Subcutaneous adipose tissue (tissue), 4 donors: ENCODE data around the gene CCL22. TPM values are rescaled to one million over a fixed set of nuclear protein-coding genes. Genes with fewer than 3 reads are reported as not detected.

Experiments
- total RNA-seq, 4 donors: library from RNA; depleted of rRNA; stranded (reverse); fragments of >200 nt; gene quantifications; one replicate each; pipeline ENCODE4 v1.1.0, GENCODE V29; 2016
- TF ChIP-seq, protein P1 (sequence below): fragments of 450-650 bp; IDR thresholded peaks from one replicate; pipeline ENCODE4 v1.5.1; 2016; ENCODE audit warnings: low read depth, mild to moderate bottlenecking, control low read depth, antibody characterized with exemption, moderate library complexity

The CCL22 gene
- total RNA-seq, 4 donors from 2014 or later, result 0.33 to 3.9 TPM; not detected in 2

DNA sequence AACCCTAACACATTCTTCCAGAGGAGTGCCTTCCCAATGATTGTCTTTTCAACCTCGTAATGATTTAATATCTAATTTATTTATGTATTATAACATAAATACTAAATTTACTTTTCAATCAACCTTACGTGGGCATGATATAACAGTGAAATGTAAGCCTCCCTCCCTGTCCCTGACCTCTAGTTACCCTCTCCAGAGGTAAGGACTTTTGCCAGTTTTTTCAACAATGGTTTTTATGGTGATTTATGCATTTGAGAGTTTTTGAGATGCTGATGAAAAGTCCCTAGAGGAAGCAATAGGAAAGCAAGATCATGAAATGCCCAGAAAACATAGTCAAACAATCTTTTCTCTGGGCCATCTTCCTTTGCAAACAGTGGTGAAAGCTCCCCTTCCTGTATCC lies 38.9 kb upstream of the CCL22 start:
- TF ChIP-seq, protein P1, sequence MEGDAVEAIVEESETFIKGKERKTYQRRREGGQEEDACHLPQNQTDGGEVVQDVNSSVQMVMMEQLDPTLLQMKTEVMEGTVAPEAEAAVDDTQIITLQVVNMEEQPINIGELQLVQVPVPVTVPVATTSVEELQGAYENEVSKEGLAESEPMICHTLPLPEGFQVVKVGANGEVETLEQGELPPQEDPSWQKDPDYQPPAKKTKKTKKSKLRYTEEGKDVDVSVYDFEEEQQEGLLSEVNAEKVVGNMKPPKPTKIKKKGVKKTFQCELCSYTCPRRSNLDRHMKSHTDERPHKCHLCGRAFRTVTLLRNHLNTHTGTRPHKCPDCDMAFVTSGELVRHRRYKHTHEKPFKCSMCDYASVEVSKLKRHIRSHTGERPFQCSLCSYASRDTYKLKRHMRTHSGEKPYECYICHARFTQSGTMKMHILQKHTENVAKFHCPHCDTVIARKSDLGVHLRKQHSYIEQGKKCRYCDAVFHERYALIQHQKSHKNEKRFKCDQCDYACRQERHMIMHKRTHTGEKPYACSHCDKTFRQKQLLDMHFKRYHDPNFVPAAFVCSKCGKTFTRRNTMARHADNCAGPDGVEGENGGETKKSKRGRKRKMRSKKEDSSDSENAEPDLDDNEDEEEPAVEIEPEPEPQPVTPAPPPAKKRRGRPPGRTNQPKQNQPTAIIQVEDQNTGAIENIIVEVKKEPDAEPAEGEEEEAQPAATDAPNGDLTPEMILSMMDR, result no peak

DNA sequence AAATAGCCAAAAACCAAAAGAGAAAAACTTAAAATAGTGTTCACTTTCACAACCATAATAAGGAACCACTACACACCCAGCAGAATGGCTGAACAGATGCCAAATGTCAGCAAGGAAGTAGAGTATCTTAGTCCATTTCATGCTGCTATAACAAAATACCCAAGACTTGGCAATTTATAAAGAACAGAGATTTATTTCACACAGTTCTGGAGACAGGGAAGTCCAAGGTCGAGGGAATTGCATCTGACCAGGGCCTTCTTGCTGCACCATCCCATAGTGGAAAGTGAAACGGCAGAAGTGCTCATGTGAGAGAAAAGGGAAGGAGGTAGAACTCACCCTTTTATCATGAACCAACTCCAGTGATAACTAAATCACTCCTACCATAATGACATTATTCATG lies 33.8 kb upstream of the CCL22 start:
- TF ChIP-seq, protein P1, result no peak

DNA sequence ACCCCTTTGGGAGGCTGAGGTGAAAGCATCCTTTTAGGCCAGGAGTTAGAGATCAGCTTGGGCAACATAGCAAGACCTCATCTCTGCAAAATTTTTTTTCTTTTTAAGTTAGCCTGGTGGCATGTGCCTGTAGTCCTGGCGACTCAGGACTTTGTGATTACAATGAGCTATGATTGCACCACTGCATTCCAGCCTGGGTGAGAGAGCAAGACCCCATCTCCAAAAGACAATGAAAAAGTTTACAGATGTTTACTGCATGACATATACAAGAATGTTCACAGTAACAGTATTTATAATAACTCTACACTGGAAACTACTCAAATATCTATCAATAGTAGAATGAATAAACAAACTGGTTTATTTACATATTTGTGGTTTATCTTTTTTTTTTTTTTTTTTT lies 33.1 kb upstream of the CCL22 start:
- TF ChIP-seq, protein P1, result no peak

DNA sequence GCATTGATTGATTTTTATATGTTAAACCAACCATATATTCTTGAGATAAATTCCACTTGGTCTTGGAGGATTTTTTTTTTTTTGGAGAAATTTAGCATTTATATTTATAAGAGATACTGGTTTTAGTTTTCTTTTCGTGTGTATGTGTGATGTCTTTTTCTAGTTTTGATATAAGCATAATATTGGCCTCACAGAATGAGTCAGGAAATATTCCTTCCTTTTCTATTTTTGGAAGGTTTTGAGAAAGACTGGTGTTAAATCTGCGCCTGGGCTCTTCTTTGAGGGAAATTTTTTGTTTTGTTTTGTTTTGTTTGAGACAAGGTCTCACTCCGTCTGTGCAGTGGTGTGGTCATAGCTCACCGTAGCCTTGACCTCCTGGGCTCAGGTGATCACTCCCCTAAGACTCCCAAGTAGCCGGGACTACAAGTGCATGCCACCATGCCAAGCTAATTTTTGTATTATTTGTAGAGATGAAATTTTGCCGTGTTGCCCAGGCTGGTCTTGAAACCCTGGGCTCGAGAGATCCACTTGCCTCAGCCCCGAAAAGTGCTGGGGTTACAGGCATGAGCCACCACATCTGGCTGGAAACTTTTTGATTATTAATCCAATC lies 28.8 kb upstream of the CCL22 start:
- TF ChIP-seq, protein P1, result no peak

DNA sequence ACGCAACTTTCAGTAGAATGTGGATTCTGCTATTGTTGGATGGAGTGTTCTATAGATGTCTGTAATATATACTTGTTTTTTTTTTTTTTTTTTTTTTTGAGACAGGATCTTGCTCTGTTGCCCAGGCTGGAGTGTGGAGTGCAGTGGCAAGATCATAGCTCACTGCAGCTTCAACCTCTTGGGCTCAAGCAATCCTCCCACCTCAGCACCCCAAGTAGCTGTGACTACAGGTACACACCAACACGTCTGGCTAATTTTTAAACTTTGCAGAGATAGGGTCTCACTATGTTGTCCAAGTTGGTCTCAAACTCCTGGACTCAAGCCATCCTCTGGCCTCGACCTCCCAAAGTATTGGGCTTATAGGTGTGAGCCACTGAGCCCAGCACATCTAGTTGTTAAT lies 27.2 kb upstream of the CCL22 start:
- TF ChIP-seq, protein P1, result no peak

DNA sequence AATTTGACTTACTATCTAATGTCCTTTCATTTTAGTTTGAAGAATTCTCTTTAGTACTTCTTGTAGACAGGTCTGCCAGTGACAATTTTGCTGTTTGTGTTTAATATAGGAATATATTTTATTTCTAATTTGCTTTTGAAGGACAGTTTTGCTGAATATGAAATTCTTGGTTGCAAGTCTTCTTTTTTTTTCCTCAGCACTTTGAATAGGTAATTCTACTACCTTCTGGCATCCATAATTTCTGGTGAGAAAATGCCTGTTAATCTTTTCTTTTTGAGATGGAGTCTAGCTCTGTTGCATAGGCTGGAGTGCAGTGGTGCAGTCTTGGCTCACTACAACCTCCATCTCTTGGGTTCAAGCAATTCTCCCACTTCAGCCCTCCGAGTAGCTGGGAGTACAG lies 25.2 kb upstream of the CCL22 start:
- TF ChIP-seq, protein P1, result no peak

DNA sequence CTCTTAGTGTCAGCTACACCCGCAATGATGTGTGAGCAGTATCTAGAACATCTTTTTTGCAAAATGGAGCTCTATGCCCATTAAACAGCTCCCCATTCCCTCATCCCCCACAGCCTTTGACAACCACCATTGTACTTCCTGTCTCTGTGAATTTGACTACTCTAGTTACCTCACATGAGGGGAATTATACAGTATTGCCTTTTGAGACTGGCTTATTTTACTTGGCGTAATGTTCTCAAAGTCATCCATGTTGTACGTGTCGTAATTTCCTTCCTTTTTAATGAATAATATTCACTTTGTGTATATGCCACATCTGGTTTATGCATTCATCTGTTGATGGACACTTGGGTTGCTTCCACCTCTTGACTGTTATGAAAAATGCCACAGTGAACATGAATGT lies 23.2 kb upstream of the CCL22 start:
- TF ChIP-seq, protein P1, result no peak
